Limb (tissue), 2 donors: ENCODE data around the gene NPAS4.
"Not testable (repeated sequence)": the region's sequence is repeated elsewhere in the genome, so short reads cannot be mapped to it uniquely, and the experiment has no call there.

ENCODE experiments used
- DNase-seq, 2 donors: peaks; one replicate each; pipeline ENCODE4 v3.0.0-alpha.2; 2016; ENCODE audit errors: extremely low spot score in 2 of 2

The NPAS4 gene

GRCh38 chr11:66417000-66417399 is 3.8 kb upstream of the NPAS4 start:
- no peak for DNase-seq

GRCh38 chr11:66418168-66418985 is 2.5 kb upstream of the NPAS4 start:
- DNase-seq, result peak; percentile 66 to 77

GRCh38 chr11:66418986-66419308 is 1.9 kb upstream of the NPAS4 start:
- DNase-seq, result no peak

GRCh38 chr11:66419825-66420224 is 1.0 kb upstream of the NPAS4 start:
- no peak for DNase-seq

- peak; percentile 92 to 95 for DNase-seq
Observed at GRCh38 chr11:66421492-66422205, 814 bp downstream of the NPAS4 start.

GRCh38 chr11:66426314-66426713 is 5.5 kb downstream of the NPAS4 start:
- DNase-seq, result no peak

- DNase-seq, result no peak
Observed at GRCh38 chr11:66428933-66429332, 8.1 kb downstream of the NPAS4 start.

GRCh38 chr11:66429983-66430602 is 9.3 kb downstream of the NPAS4 start:
- DNase-seq, result peak; percentile 51 to 74

- not testable (repeated sequence) for DNase-seq
Observed at GRCh38 chr11:66431287-66431686, 10.5 kb downstream of the NPAS4 start.

- not testable (repeated sequence) for DNase-seq
Observed at GRCh38 chr11:66431871-66432329, 11.1 kb downstream of the NPAS4 start.

- DNase-seq, result no peak
Observed at GRCh38 chr11:66432597-66432996, 11.8 kb downstream of the NPAS4 start.

GRCh38 chr11:66437979-66438503 is 17.2 kb downstream of the NPAS4 start:
- no peak for DNase-seq

GRCh38 chr11:66438504-66439466 is 17.9 kb downstream of the NPAS4 start, which contains the start of gene MRPL11:
TSS of gene MRPL11 (minus strand) at chr11:66438848. CDS start at chr11:66438754, 94 bp downstream.
- peak; percentile 93 for DNase-seq

GRCh38 chr11:66440101-66440939 is 19.5 kb downstream of the NPAS4 start:
- not testable (repeated sequence) for DNase-seq

- not testable (repeated sequence) for DNase-seq
Observed at GRCh38 chr11:66440940-66441282, 20.1 kb downstream of the NPAS4 start.

- DNase-seq, result no peak
Observed at GRCh38 chr11:66443602-66444001, 22.8 kb downstream of the NPAS4 start.

- DNase-seq, result no peak
Observed at GRCh38 chr11:66447012-66447411, 26.2 kb downstream of the NPAS4 start.

GRCh38 chr11:66448523-66448922 is 27.7 kb downstream of the NPAS4 start:
- DNase-seq, result no peak

- DNase-seq, result no peak
Observed at GRCh38 chr11:66450560-66450959, 29.7 kb downstream of the NPAS4 start.

- DNase-seq, result no peak
Observed at GRCh38 chr11:66451663-66452062, 30.8 kb downstream of the NPAS4 start.
